Measurements from ENCODE around the gene NRP2. TPM values are rescaled to one million over a fixed set of nuclear protein-coding genes. Genes with fewer than 3 reads are reported as not detected.

Gene NRP2
- total RNA-seq, 1 donor from 2014 or later = 22.1 TPM

GRCh38 chr2:205754924-205755321, 72.6 kb downstream of the NRP2 start:
- no peak for DNase-seq

GRCh38 chr2:205755923-205756322, 73.6 kb downstream of the NRP2 start:
- DNase-seq = no peak

- no peak for DNase-seq
Measured at GRCh38 chr2:205757271-205757670, 75.0 kb downstream of the NRP2 start.

GRCh38 chr2:205758051-205758450, 75.8 kb downstream of the NRP2 start:
- no peak for DNase-seq

GRCh38 chr2:205758500-205758899, 76.2 kb downstream of the NRP2 start:
- DNase-seq = no peak

GRCh38 chr2:205759257-205759656, 77.0 kb downstream of the NRP2 start:
- DNase-seq = no peak

GRCh38 chr2:205759732-205760131, 77.4 kb downstream of the NRP2 start:
- no peak for DNase-seq

- no peak for DNase-seq
Measured at GRCh38 chr2:205760157-205760556, 77.9 kb downstream of the NRP2 start.

- no peak for DNase-seq
Measured at GRCh38 chr2:205761421-205761820, 79.1 kb downstream of the NRP2 start.

GRCh38 chr2:205762881-205763280, 80.6 kb downstream of the NRP2 start:
- DNase-seq = no peak

GRCh38 chr2:205763708-205764211, 81.5 kb downstream of the NRP2 start:
- DNase-seq = no peak

GRCh38 chr2:205764270-205764746, 82.0 kb downstream of the NRP2 start:
- no peak for DNase-seq

GRCh38 chr2:205765151-205765550, 82.8 kb downstream of the NRP2 start:
- DNase-seq = no peak

GRCh38 chr2:205766779-205767359, 84.6 kb downstream of the NRP2 start:
- peak; percentile 5 for DNase-seq

GRCh38 chr2:205767617-205768016, 85.3 kb downstream of the NRP2 start:
- DNase-seq = no peak

GRCh38 chr2:205768341-205768740, 86.0 kb downstream of the NRP2 start:
- no peak for DNase-seq

GRCh38 chr2:205768815-205769494, 86.7 kb downstream of the NRP2 start:
- DNase-seq = no peak

GRCh38 chr2:205769495-205769850, 87.2 kb downstream of the NRP2 start:
- DNase-seq = no peak

GRCh38 chr2:205769879-205770278, 87.6 kb downstream of the NRP2 start:
- no peak for DNase-seq

GRCh38 chr2:205770577-205770976, 88.3 kb downstream of the NRP2 start:
- no peak for DNase-seq

GRCh38 chr2:205771031-205771430, 88.7 kb downstream of the NRP2 start:
- no peak for DNase-seq

GRCh38 chr2:205771666-205772065, 89.4 kb downstream of the NRP2 start:
- DNase-seq = no peak

- no peak for DNase-seq
Measured at GRCh38 chr2:205772983-205773382, 90.7 kb downstream of the NRP2 start.

- DNase-seq = no peak
Measured at GRCh38 chr2:205773989-205774388, 91.7 kb downstream of the NRP2 start.
